A549 treated with AZD9567 at 1 μM for 4 hours (cell line): ENCODE data around the gene IL12B. TPM values are rescaled to one million over a fixed set of nuclear protein-coding genes. Genes with fewer than 3 reads are reported as not detected.

Experiments used
- total RNA-seq: library from RNA; stranded (reverse); fragments of 200-300 nt; extraction: Qiagen RNA extraction; gene quantifications from 5 replicates; pipeline ENCODE4 v1.2.3, GENCODE V29; 2022; ENCODE audit not compliant: insufficient read depth

The IL12B gene
- 0.05 to 0.12 TPM (median 0.06 TPM) in 4 of 5 replicates, not detected in the other for total RNA-seq

DNA sequence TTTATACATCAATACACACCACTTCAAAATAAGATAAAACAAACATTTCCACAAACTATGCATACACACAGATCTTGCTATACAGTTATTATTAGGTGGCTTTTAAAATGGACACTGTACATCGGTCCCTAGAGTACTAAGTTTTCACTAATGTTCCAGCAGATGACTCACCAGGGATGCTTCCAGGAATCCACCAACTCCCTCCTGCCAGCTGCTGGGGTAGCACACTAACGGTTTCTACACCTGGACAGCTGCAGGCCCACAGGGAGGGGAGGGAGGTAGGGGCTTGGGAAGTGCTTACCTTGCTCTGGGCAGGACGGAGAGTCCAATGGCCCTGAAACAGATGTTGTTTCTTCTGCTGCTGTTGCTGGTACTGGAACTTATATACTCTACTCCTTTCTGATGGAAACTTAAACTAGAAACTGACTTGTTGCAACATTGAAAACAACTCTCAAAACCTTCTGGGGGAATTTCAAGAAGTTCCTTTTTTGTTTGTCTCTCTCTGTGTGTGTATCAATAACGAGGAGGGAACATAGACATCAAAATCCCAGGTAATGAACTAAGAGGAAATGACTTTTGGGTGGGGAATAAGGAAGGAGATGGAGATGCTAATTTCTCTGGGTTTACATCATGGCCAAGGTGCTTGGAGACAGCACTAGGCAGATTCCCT lies at the start of gene IL12B:
Gene IL12B (minus strand): TSS at position 357 of the 670 bp plus-strand sequence. CDS start 3,705 bp downstream, outside the sequence.

Other genes with a start within 250 kb of the IL12B start
- 0.47 to 0.61 TPM (median 0.55 TPM) in 4 of 5 replicates, not detected in the other for gene EBF1, start 230.6 kb downstream of the IL12B start, total RNA-seq
- gene RNF145, start 120.9 kb downstream of the IL12B start, total RNA-seq, result 116 to 135 TPM (median 128 TPM) in 5 replicates
- gene UBLCP1, start 67.2 kb downstream of the IL12B start, total RNA-seq, result 31.8 to 43.0 TPM (median 37.2 TPM) in 5 replicates